DOHH2 (cell line): Measurements from ENCODE around the gene COL25A1.

Experiments used
- H3F3A ChIP-seq: fragments of 200-600 bp; sonication (generic), shearing (Covaris generic); 2 replicates; pipeline ENCODE4 v1.6.0; 2016; ENCODE audit warnings: antibody characterized with exemption, mild to moderate bottlenecking; ENCODE audit not compliant: control insufficient read depth, insufficient read depth
- H3K27ac ChIP-seq: fragments of 200-600 bp; sonication (generic); 2 replicates; pipeline ENCODE4 v1.5.1; 2014; ENCODE audit warnings: low read depth, mild to moderate bottlenecking, low read length, moderate library complexity
- H3K27me3 ChIP-seq: fragments of 200-600 bp; sonication (generic); 2 replicates; pipeline ENCODE4 v1.6.1; 2014; ENCODE audit warnings: mild to moderate bottlenecking, low read length, mixed read lengths; ENCODE audit not compliant: control insufficient read depth
- H3K36me3 ChIP-seq: fragments of 200-600 bp; sonication (generic); 2 replicates; pipeline ENCODE4 v1.6.1; 2014; ENCODE audit warnings: mild to moderate bottlenecking, low read length, moderate library complexity, mixed read lengths; ENCODE audit not compliant: control insufficient read depth
- H3K4me1 ChIP-seq: fragments of 200-600 bp; sonication (generic); 2 replicates; pipeline ENCODE4 v1.6.1; 2014; ENCODE audit warnings: mild to moderate bottlenecking, low read length, mixed read lengths; ENCODE audit not compliant: control insufficient read depth
- H3K4me2 ChIP-seq: fragments of 200-600 bp; sonication (generic); 2 replicates; pipeline ENCODE4 v1.6.0; 2014; ENCODE audit warnings: mild to moderate bottlenecking, low read length, moderate library complexity
- H3K4me3 ChIP-seq: fragments of 200-600 bp; sonication (generic); 2 replicates; pipeline ENCODE4 v1.5.1; 2014; ENCODE audit warnings: mild to moderate bottlenecking, low read length, mixed read lengths
- H3K79me2 ChIP-seq: fragments of 200-600 bp; sonication (generic); 2 replicates; pipeline ENCODE4 v1.6.1; 2014; ENCODE audit warnings: mild to moderate bottlenecking, low read length, mixed read lengths; ENCODE audit not compliant: control insufficient read depth
- H3K9me2 ChIP-seq: fragments of 200-600 bp; sonication (generic); replicated peaks from 2 replicates; pipeline ENCODE4 v1.6.1; 2014; ENCODE audit warnings: mild to moderate bottlenecking, low read length, mixed read lengths; ENCODE audit not compliant: control insufficient read depth
- H3K9me3 ChIP-seq: fragments of 200-600 bp; sonication (generic); 2 replicates; pipeline ENCODE4 v1.6.1; 2014; ENCODE audit warnings: antibody characterized with exemption, low read length, mixed read lengths; ENCODE audit not compliant: control insufficient read depth, insufficient read depth
- H4K20me1 ChIP-seq: fragments of 200-600 bp; sonication (generic); 2 replicates; pipeline ENCODE4 v1.6.0; 2014; ENCODE audit warnings: low read depth, mild to moderate bottlenecking, antibody characterized with exemption, low read length, moderate library complexity; ENCODE audit not compliant: control insufficient read depth, insufficient read depth
- CTCF ChIP-seq: fragments of 200-600 bp; sonication (generic); IDR thresholded peaks from one replicate; pipeline ENCODE4 v1.5.1; 2014; ENCODE audit warnings: antibody characterized with exemption, mild to moderate bottlenecking, low read depth, low read length; ENCODE audit not compliant: poor library complexity, severe bottlenecking
- EZH2phosphoT487 ChIP-seq: fragments of 200-600 bp; sonication (generic); IDR thresholded peaks from 2 replicates; pipeline ENCODE4 v1.6.1; 2017; ENCODE audit warnings: borderline replicate concordance, mild to moderate bottlenecking, antibody characterized with exemption, low read length, moderate library complexity, mixed read lengths

Gene COL25A1

GRCh38 chr4:108965016-108965415, 337.4 kb downstream of the COL25A1 start:
- Histone ChIP-seq H3K27me3 (no peaks in the 10 kb centered on the region; the same call in 1 of the 2 replicates), H3F3A (no peaks in the 10 kb centered on the region), H4K20me1 (no peaks in the 10 kb centered on the region), H3K9me3 (no peaks in the 10 kb centered on the region), H3K4me3 (no peak overlapping the region), H3K4me2 (no peak overlapping the region), H3K9me2 (no peaks in the 10 kb centered on the region), H3K27ac (no peak overlapping the region), H3K79me2 (no peaks in the 10 kb centered on the region), H3K36me3 (no peaks in the 10 kb centered on the region), H3K4me1 (no peaks in the 10 kb centered on the region)
- no peak for TF ChIP-seq CTCF
- TF ChIP-seq EZH2phosphoT487, result no peak

- no peaks in the 10 kb centered on the region for H3K9me3 ChIP-seq
Measured at GRCh38 chr4:108963910-108964309, 338.5 kb downstream of the COL25A1 start.

GRCh38 chr4:108959491-108959890, 343.0 kb downstream of the COL25A1 start:
- no peaks in the 10 kb centered on the region for H3K4me1 ChIP-seq
- TF ChIP-seq EZH2phosphoT487, result no peak
- no peaks in the 10 kb centered on the region for H3F3A ChIP-seq
- H3K36me3 ChIP-seq, result no peaks in the 10 kb centered on the region
- H3K27ac ChIP-seq, result no peak overlapping the region
- H3K4me2 ChIP-seq, result no peak overlapping the region
- no peaks in the 10 kb centered on the region; the same call in 1 of the 2 replicates for H3K27me3 ChIP-seq
- no peaks in the 10 kb centered on the region for H3K9me2 ChIP-seq
- H3K4me3 ChIP-seq, result no peak overlapping the region
- H4K20me1 ChIP-seq, result no peaks in the 10 kb centered on the region
- H3K9me3 ChIP-seq, result no peaks in the 10 kb centered on the region
- no peaks in the 10 kb centered on the region for H3K79me2 ChIP-seq

More at GRCh38 chr4:108963910-108964309, 338.5 kb downstream of the COL25A1 start:
- no peak for TF ChIP-seq EZH2phosphoT487
- TF ChIP-seq CTCF, result no peak
- H4K20me1 ChIP-seq, result no peaks in the 10 kb centered on the region
- no peaks in the 10 kb centered on the region for H3K4me1 ChIP-seq
- H3K4me2 ChIP-seq, result no peak overlapping the region
- H3K27ac ChIP-seq, result no peak overlapping the region
- H3K9me2 ChIP-seq, result no peaks in the 10 kb centered on the region
- H3K79me2 ChIP-seq, result no peaks in the 10 kb centered on the region
- no peaks in the 10 kb centered on the region for H3F3A ChIP-seq
- no peak overlapping the region for H3K4me3 ChIP-seq
- H3K27me3 ChIP-seq, result no peaks in the 10 kb centered on the region; the same call in 1 of the 2 replicates
- H3K36me3 ChIP-seq, result no peaks in the 10 kb centered on the region

- Histone ChIP-seq H3K27me3 (no peaks in the 10 kb centered on the region), H3K79me2 (no peaks in the 10 kb centered on the region)
Measured at GRCh38 chr4:108954880-108955279, 347.6 kb downstream of the COL25A1 start.

More at GRCh38 chr4:108954880-108955279, 347.6 kb downstream of the COL25A1 start:
- Histone ChIP-seq H3K4me1 (no peaks in the 10 kb centered on the region), H3K9me3 (no peaks in the 10 kb centered on the region), H3F3A (no peaks in the 10 kb centered on the region), H3K4me2 (no peak overlapping the region), H3K27ac (no peak overlapping the region), H3K36me3 (no peaks in the 10 kb centered on the region), H4K20me1 (no peaks in the 10 kb centered on the region), H3K4me3 (no peak overlapping the region), H3K9me2 (no peaks in the 10 kb centered on the region)
- no peak for TF ChIP-seq CTCF
